PC-9 (cell line): ENCODE results near the gene ANKRD1. TPM values are rescaled to one million over a fixed set of nuclear protein-coding genes. Genes with fewer than 3 reads are reported as not detected.

ENCODE experiments used
- BruUV-seq: library from RNA; stranded (reverse); fragments of 400-500 nt; replicated peaks from 2 replicates; lab custom pipeline; 2021; lab: Mats Ljungman, UMichigan
- CTCF ChIA-PET: fragments of 300-600 bp; sonication (Branson Sonifier 250); formaldehyde crosslinking; loops from one replicate; lab custom pipeline; 2022; ENCODE audit warnings: antibody characterized with exemption; lab: Charles Lee
- POLR2A ChIA-PET: fragments of 300-600 bp; sonication (Branson Sonifier 250); formaldehyde crosslinking; loops from one replicate; lab custom pipeline; 2022; ENCODE audit warnings: antibody characterized with exemption; ENCODE audit not compliant: unreplicated experiment; lab: Charles Lee
- DNase-seq, 2 experiments: peaks; one replicate each; pipeline versions ENCODE4 v3.0.0 to v3.0.0-alpha.2; 2015 to 2022; ENCODE audit warnings: mixed read lengths in 1 of 2
- H2AFZ ChIP-seq: fragments of 200-600 bp; sonication (generic); 2 replicates; pipeline ENCODE4 v1.8.1; 2017; ENCODE audit warnings: antibody characterized with exemption
- H3F3A ChIP-seq: fragments of 200-600 bp; sonication (generic); 2 replicates; pipeline ENCODE4 v1.8.1; 2017; ENCODE audit warnings: antibody characterized with exemption, mild to moderate bottlenecking, low read depth; ENCODE audit not compliant: insufficient read depth
- H3K27ac ChIP-seq: fragments of 200-600 bp; sonication (generic); 2 replicates; pipeline ENCODE4 v1.6.1; 2016; ENCODE audit warnings: mixed run types
- H3K27me3 ChIP-seq: fragments of 200-600 bp; sonication (generic); 2 replicates; pipeline ENCODE4 v1.6.1; 2016; ENCODE audit warnings: low read depth, mixed run types; ENCODE audit not compliant: insufficient read depth
- H3K36me3 ChIP-seq: fragments of 200-600 bp; sonication (generic); 2 replicates; pipeline ENCODE4 v1.6.1; 2016; ENCODE audit warnings: low read depth, mixed run types
- H3K4me1 ChIP-seq: fragments of 200-600 bp; sonication (generic); replicated peaks from 2 replicates; pipeline ENCODE4 v1.6.1; 2016; ENCODE audit warnings: mixed run types; ENCODE audit not compliant: insufficient read depth
- H3K4me2 ChIP-seq: fragments of 200-600 bp; sonication (generic); 2 replicates; pipeline ENCODE4 v1.6.1; 2017; ENCODE audit warnings: mixed run types
- H3K4me3 ChIP-seq: fragments of 200-600 bp; sonication (generic); 2 replicates; pipeline ENCODE4 v1.6.1; 2016; ENCODE audit warnings: mixed run types
- H3K79me2 ChIP-seq: fragments of 200-600 bp; sonication (generic); 2 replicates; pipeline ENCODE4 v1.6.1; 2017; ENCODE audit warnings: low read depth, mixed run types
- H3K9me2 ChIP-seq: fragments of 200-600 bp; sonication (generic); 2 replicates; pipeline ENCODE4 v1.8.1; 2017; ENCODE audit warnings: mild to moderate bottlenecking; ENCODE audit not compliant: insufficient read depth
- H3K9me3 ChIP-seq: fragments of 200-600 bp; sonication (generic); 2 replicates; pipeline ENCODE4 v1.8.1; 2016; ENCODE audit warnings: low read depth; ENCODE audit not compliant: insufficient read depth
- H4K20me1 ChIP-seq: fragments of 200-600 bp; sonication (generic); 2 replicates; pipeline ENCODE4 v1.8.1; 2017; ENCODE audit not compliant: insufficient read depth
- EZH2 ChIP-seq: fragments of 200-600 bp; sonication (generic); IDR thresholded peaks from 2 replicates; pipeline ENCODE4 v1.8.0; 2017; ENCODE audit warnings: antibody characterized with exemption, low read depth
- intact Hi-C: fragments of 100-400 bp; cut with micrococcal nuclease; formaldehyde crosslinking; loops from one replicate; pipeline ENCODE4 v1.10.0; 2022; ENCODE audit not compliant: unreplicated experiment
- total RNA-seq: library from RNA; stranded (reverse); gene quantifications from 2 replicates; pipeline ENCODE4 v1.2.3, GENCODE V29; 2021
- TF ChIP-seq, protein P1 (sequence below): fragments of 200-600 bp; sonication (generic); conservative IDR thresholded peaks from 2 replicates; pipeline ENCODE4 v1.6.1; 2017; ENCODE audit warnings: mixed run types, antibody characterized with exemption, mild to moderate bottlenecking, moderate library complexity

Gene ANKRD1
- total RNA-seq, 1 experiment from 2014 or later, result 6.7 TPM

DNA sequence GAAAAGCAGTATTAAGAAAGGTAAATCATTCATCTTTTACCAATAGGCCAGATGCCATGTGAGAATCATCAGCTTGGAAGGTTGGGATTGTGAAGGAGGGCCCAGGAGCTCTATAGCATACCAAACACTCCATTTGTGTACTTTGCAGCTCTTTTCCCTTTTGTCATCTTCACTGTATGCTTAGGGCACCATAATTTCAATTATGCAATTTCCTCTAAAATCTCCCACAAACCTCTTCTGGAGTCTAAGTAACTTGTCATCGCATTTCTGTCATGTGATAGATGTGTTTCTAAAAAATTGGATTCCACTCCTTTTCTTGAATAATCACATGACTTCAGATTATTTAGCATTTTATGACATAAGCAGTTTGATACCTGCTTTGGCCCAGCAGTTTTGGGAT, 31.3 kb downstream of the ANKRD1 start:
- Histone ChIP-seq H3K79me2 (no peaks in the 10 kb centered on the region), H3K27me3 (no peaks in the 10 kb centered on the region), H3K4me1 (peaks cover 5% of the 10 kb centered on the region), H3K4me2 (no peak overlapping the region), H2AFZ (no peak overlapping the region), H4K20me1 (0 out of 2 replicates have a peak, but pooled peaks cover under 1% of the 10 kb centered on the region), H3K27ac (no peak overlapping the region), H3K9me2 (no peaks in the 10 kb centered on the region), H3F3A (peaks cover 1% of the 10 kb centered on the region; the same call in 1 of the 2 replicates), H3K36me3 (peaks cover 10% of the 10 kb centered on the region; the same call in 1 of the 2 replicates), H3K4me3 (no peak overlapping the region), H3K9me3 (no peaks in the 10 kb centered on the region)
- ChIA-PET POLR2A (no interaction called here), CTCF (no interaction called here)
- TF ChIP-seq EZH2, result no peak
- TF ChIP-seq, protein P1, sequence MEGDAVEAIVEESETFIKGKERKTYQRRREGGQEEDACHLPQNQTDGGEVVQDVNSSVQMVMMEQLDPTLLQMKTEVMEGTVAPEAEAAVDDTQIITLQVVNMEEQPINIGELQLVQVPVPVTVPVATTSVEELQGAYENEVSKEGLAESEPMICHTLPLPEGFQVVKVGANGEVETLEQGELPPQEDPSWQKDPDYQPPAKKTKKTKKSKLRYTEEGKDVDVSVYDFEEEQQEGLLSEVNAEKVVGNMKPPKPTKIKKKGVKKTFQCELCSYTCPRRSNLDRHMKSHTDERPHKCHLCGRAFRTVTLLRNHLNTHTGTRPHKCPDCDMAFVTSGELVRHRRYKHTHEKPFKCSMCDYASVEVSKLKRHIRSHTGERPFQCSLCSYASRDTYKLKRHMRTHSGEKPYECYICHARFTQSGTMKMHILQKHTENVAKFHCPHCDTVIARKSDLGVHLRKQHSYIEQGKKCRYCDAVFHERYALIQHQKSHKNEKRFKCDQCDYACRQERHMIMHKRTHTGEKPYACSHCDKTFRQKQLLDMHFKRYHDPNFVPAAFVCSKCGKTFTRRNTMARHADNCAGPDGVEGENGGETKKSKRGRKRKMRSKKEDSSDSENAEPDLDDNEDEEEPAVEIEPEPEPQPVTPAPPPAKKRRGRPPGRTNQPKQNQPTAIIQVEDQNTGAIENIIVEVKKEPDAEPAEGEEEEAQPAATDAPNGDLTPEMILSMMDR, result no peak
- intact Hi-C loops, result loop anchor here (10.0 kb wide), 2 partner anchors 955 to 1025 kb away; no protein-coding TSS in a partner anchor
- no TSS peak for BruUV-seq
- no peak for DNase-seq

DNA sequence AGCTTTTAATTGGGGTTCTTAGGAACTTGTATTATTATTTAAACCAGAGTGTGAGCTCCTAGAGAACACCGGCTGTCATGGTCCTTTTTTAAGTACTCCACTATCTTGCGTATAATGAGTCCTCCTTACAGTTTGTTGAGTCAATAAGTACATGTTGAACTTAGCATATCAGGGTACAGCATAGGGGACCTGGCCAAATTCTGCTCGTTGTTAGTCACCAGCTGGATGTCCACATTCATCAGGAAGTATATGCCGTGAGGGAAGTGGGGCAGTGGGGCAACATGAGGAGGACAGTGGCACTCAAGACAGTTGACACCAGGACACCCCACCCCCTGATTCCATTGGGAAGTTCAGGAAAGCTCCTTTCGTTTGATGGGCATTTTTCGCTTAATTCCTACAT, 32.5 kb downstream of the ANKRD1 start:
- Histone ChIP-seq H3K9me3 (no peaks in the 10 kb centered on the region), H3K27me3 (no peaks in the 10 kb centered on the region), H3K4me3 (no peak overlapping the region), H3K27ac (no peak overlapping the region), H3K79me2 (no peaks in the 10 kb centered on the region), H3F3A (peaks cover 6% of the 10 kb centered on the region; the same call in 1 of the 2 replicates), H3K4me1 (peaks cover 12% of the 10 kb centered on the region), H3K9me2 (no peaks in the 10 kb centered on the region), H3K4me2 (no peak overlapping the region), H4K20me1 (0 out of 2 replicates have a peak, but pooled peaks cover 3% of the 10 kb centered on the region), H3K36me3 (peaks cover 13% of the 10 kb centered on the region; the same call in 1 of the 2 replicates), H2AFZ (no peak overlapping the region)
- no TSS peak for BruUV-seq
- no peak for DNase-seq
- CTCF ChIA-PET, result no interaction called here
- POLR2A ChIA-PET, result no interaction called here
- TF ChIP-seq, protein P1, result no peak
- no peak for TF ChIP-seq EZH2
- intact Hi-C loops, result loop anchor here (10.0 kb wide), 2 partner anchors 956 to 1026 kb away; no protein-coding TSS in a partner anchor

DNA sequence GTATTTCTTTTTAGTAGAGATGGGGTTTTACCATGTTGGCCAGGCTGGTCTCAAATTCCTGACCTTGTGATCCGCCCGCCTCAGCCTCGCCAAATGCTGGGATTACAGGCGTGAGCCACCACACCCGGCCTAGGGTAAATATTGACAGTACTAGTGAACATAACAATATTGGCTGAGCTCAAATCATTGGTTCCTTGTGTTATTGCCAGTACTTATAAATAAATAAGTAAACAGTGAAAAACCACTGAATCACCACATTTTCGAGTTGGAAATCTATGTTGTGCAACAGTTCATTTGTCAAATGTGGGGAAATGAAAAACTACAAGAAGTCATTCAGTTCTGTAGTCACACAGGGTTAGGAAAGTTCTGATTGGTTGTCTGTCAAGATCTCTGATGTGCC, 33.3 kb downstream of the ANKRD1 start:
- POLR2A ChIA-PET, result no interaction called here
- no peak overlapping the region for H3K27ac ChIP-seq
- H3F3A ChIP-seq, result peaks cover 6% of the 10 kb centered on the region; the same call in 1 of the 2 replicates
- no peak overlapping the region for H3K4me2 ChIP-seq
- no peaks in the 10 kb centered on the region for H3K9me2 ChIP-seq
- H2AFZ ChIP-seq, result no peak overlapping the region
- no peak for DNase-seq
- no TSS peak for BruUV-seq
- 0 out of 2 replicates have a peak, but pooled peaks cover 3% of the 10 kb centered on the region for H4K20me1 ChIP-seq
- TF ChIP-seq, protein P1, result no peak
- TF ChIP-seq EZH2, result no peak
- CTCF ChIA-PET, result no interaction called here
- no peak overlapping the region for H3K4me3 ChIP-seq
- intact Hi-C loops, result loop anchor here (10.0 kb wide), 2 partner anchors 957 to 1027 kb away; no protein-coding TSS in a partner anchor
- H3K9me3 ChIP-seq, result no peaks in the 10 kb centered on the region
- no peaks in the 10 kb centered on the region for H3K79me2 ChIP-seq
- H3K4me1 ChIP-seq, result peaks cover 12% of the 10 kb centered on the region
- H3K27me3 ChIP-seq, result no peaks in the 10 kb centered on the region
- peaks cover 13% of the 10 kb centered on the region; the same call in 1 of the 2 replicates for H3K36me3 ChIP-seq
